GM12865 (cell line): ENCODE data around the gene PSMB4.
"Not testable (repeated sequence)": the region's sequence is repeated elsewhere in the genome, so short reads cannot be mapped to it uniquely, and the experiment has no call there.

Source experiments
- DNase-seq: peaks from one replicate; pipeline ENCODE4 v3.0.0; 2010; ENCODE audit warnings: low read depth
- H3K4me3 ChIP-seq: 2 replicates; pipeline ENCODE4 v1.5.1; 2011; ENCODE audit warnings: mild to moderate bottlenecking, low read depth, low read length, control low read depth
- CTCF ChIP-seq: IDR thresholded peaks from 2 replicates; pipeline ENCODE4 v1.5.1; 2011; ENCODE audit warnings: low read length, control low read depth, low read depth, inconsistent platforms; ENCODE audit not compliant: insufficient read depth; ENCODE audit errors: missing control alignments

PSMB4 gene

DNA sequence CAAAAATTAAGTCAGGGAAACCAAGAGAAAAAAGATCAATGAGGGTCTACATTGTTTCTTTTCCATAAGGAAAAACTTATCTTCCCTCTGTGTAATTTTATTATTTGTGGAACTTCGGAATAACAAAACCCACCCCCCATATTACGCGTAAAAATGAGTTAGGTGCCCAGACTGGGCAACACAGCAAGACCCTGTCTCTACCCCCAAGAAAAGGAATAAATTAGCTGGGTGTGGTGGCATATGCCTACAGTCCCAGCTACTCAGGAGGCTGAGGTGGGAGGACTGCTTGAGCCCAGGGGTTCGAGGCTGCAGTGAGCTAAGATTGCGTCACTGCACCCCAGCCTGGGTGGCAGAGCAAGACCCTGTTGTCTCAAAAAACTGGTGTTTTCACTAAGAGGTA is 20.4 kb downstream of the PSMB4 start:
- no peak for DNase-seq
- no peak for TF ChIP-seq CTCF
- no peak overlapping the region for H3K4me3 ChIP-seq

- no peak for TF ChIP-seq CTCF
- H3K4me3 ChIP-seq, result no peak overlapping the region
- DNase-seq, result no peak
Observed at GRCh38 chr1:151425103-151425502, 25.7 kb downstream of the PSMB4 start.

GRCh38 chr1:151428068-151428467 is 28.7 kb downstream of the PSMB4 start:
- H3K4me3 ChIP-seq, result no peak overlapping the region
- TF ChIP-seq CTCF, result no peak
- no peak for DNase-seq

GRCh38 chr1:151433827-151434226 is 34.5 kb downstream of the PSMB4 start:
- DNase-seq, H3K4me3 ChIP-seq: not testable (repeated sequence)

GRCh38 chr1:151435174-151435573 is 35.8 kb downstream of the PSMB4 start:
- no peak for DNase-seq
- no peak for TF ChIP-seq CTCF
- H3K4me3 ChIP-seq, result no peak overlapping the region

GRCh38 chr1:151436985-151437384 is 37.6 kb downstream of the PSMB4 start:
- TF ChIP-seq CTCF, result no peak
- DNase-seq, result no peak
- no peak overlapping the region for H3K4me3 ChIP-seq

- peak; percentile 41 for DNase-seq
- not testable (repeated sequence) for H3K4me3 ChIP-seq
Observed at GRCh38 chr1:151437396-151437795, 38.0 kb downstream of the PSMB4 start.

DNA sequence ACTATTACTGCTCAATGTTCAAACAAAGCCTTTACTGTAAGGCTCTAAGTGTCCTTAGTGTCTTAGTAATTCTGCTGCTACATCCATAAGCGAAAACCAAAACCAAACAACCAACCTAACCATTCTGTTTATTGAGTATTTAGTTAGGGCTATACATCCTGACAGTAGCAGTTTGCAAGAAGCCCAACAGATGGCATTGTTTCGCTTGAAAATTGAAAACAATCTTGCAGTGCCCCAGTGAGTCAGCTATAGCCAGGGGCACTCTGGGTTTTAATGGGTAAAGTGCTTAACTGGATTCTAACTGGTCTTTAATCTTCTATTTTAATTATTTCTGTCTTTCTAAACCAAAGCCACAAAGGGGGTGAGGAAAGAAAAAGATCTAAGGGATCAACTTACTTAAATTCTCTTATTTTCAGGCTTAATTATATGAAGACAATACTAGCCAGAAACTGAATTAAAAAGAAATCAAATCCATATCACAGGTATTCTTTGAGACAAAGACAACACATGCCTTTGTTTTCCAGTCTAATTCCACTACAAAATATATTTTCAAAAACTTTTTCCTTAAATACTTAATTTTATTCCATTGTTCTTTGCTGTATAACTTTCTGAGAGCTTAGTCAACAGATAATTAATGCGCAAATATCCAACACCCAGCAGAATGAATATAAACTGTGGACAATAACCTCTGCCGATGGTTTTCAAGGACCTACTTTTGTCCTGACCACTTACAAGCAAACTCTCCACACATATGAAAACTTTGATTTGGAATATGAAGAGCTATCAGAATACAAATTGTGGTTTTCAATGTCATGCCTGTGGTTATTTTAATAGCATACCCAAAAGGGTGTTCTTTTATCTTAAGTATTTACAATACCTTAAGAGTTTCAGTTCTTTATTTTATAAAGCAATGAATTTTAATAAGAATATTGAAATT is 44.7 kb downstream of the PSMB4 start:
- TF ChIP-seq CTCF, result peak; percentile 72
- no peak overlapping the region for H3K4me3 ChIP-seq
- peak; percentile 85 for DNase-seq
